OCI-LY7 (cell line): ENCODE data around the gene AOC3. TPM values are rescaled to one million over a fixed set of nuclear protein-coding genes. Genes with fewer than 3 reads are reported as not detected.

Source experiments
- BruUV-seq: library from RNA; stranded (reverse); fragments of 400-500 nt; replicated peaks from 2 replicates; lab custom pipeline; 2021; lab: Mats Ljungman, UMichigan
- CTCF ChIA-PET: fragments of 300-600 bp; sonication (Branson Sonifier 250); formaldehyde crosslinking; loops from one replicate; lab custom pipeline; 2022; ENCODE audit warnings: antibody characterized with exemption; ENCODE audit not compliant: unreplicated experiment; lab: Charles Lee
- POLR2A ChIA-PET: fragments of 300-600 bp; sonication (Branson Sonifier 250); formaldehyde crosslinking; loops from one replicate; lab custom pipeline; 2022; ENCODE audit warnings: antibody characterized with exemption; lab: Charles Lee
- DNase-seq: peaks from one replicate; pipeline ENCODE4 v3.0.0-alpha.2; 2015; ENCODE audit warnings: low spot score
- H2AFZ ChIP-seq: fragments of 200-600 bp; sonication (generic), shearing (Covaris generic); 2 replicates; pipeline ENCODE4 v1.6.1; 2014; ENCODE audit warnings: mild to moderate bottlenecking, antibody characterized with exemption, low read length, moderate library complexity
- H3K27ac ChIP-seq: fragments of 200-600 bp; sonication (generic); 2 replicates; pipeline ENCODE4 v1.5.1; 2014; ENCODE audit warnings: mixed run types, low read depth, mild to moderate bottlenecking, moderate library complexity, low read length, inconsistent platforms; ENCODE audit not compliant: poor library complexity, severe bottlenecking
- H3K36me3 ChIP-seq: fragments of 200-600 bp; sonication (generic); 2 replicates; pipeline ENCODE4 v1.6.1; 2014; ENCODE audit warnings: mild to moderate bottlenecking, antibody characterized with exemption, low read length, moderate library complexity, mixed read lengths; ENCODE audit not compliant: insufficient read depth
- H3K4me1 ChIP-seq: fragments of 200-600 bp; sonication (generic); 2 replicates; pipeline ENCODE4 v1.5.1; 2014; ENCODE audit warnings: mild to moderate bottlenecking, low read length; ENCODE audit not compliant: insufficient read depth, poor library complexity, severe bottlenecking
- H3K4me2 ChIP-seq: fragments of 200-600 bp; sonication (generic); 2 replicates; pipeline ENCODE4 v1.6.1; 2014; ENCODE audit warnings: mild to moderate bottlenecking, low read length
- H3K4me3 ChIP-seq: fragments of 200-600 bp; sonication (generic); 2 replicates; pipeline ENCODE4 v1.5.1; 2014; ENCODE audit warnings: mild to moderate bottlenecking, low read depth, low read length; ENCODE audit not compliant: poor library complexity, severe bottlenecking
- H3K79me2 ChIP-seq: fragments of 200-600 bp; sonication (generic); 2 replicates; pipeline ENCODE4 v1.6.1; 2016; ENCODE audit warnings: low read depth, mild to moderate bottlenecking, low read length, moderate library complexity, mixed read lengths; ENCODE audit not compliant: insufficient read depth
- H3K9me2 ChIP-seq: fragments of 200-600 bp; sonication (generic); 2 replicates; pipeline ENCODE4 v1.6.1; 2016; ENCODE audit warnings: mild to moderate bottlenecking, low read length, mixed read lengths; ENCODE audit not compliant: insufficient read depth
- H3K9me3 ChIP-seq: fragments of 200-600 bp; sonication (generic); 2 replicates; pipeline ENCODE4 v1.6.1; 2014; ENCODE audit warnings: mild to moderate bottlenecking, mixed run types, low read length, mixed read lengths
- H4K20me1 ChIP-seq: fragments of 200-600 bp; sonication (generic); 2 replicates; pipeline ENCODE4 v1.6.1; 2014; ENCODE audit warnings: mild to moderate bottlenecking, antibody characterized with exemption, low read length, moderate library complexity, mixed read lengths; ENCODE audit not compliant: insufficient read depth
- CTCF ChIP-seq: fragments of 200-600 bp; sonication (generic); conservative IDR thresholded peaks from 2 replicates; pipeline ENCODE4 v1.5.1; 2014; ENCODE audit warnings: mild to moderate bottlenecking, antibody characterized with exemption, low read length, moderate library complexity, mixed read lengths
- EZH2phosphoT487 ChIP-seq: fragments of 200-600 bp; sonication (generic); IDR thresholded peaks from 2 replicates; pipeline ENCODE4 v1.6.1; 2018; ENCODE audit warnings: low read depth, borderline replicate concordance, mild to moderate bottlenecking, mixed run types, antibody characterized with exemption, low read length, moderate library complexity, mixed read lengths
- intact Hi-C: fragments of 100-400 bp; cut with micrococcal nuclease; formaldehyde crosslinking; loops from one replicate; pipeline ENCODE4 v1.10.0; 2022; ENCODE audit not compliant: unreplicated experiment
- microRNA-seq: library from miRNA; unstranded; fragments of <30 nt; microRNA quantifications from one replicate; pipeline ENCODE4 v1.2.0, GENCODE V29; 2022; ENCODE audit warnings: borderline replicate concordance
- small RNA-seq: library from RNA; depleted of rRNA; stranded (forward); fragments of <200 nt; gene quantifications from one replicate; pipeline ENCODE3, GENCODE V24; 2014
- total RNA-seq, 2 experiments: library from RNA; depleted of rRNA in 1 of 2; stranded (reverse); fragments of >200 nt in 1 of 2; shearing (Covaris generic) in 1 of 2; gene quantifications; 2 replicates each; pipeline ENCODE4 v1.2.3, GENCODE V29; 2014 to 2022

The AOC3 gene
- total RNA-seq, 2 experiments from 2014 or later = 0.73 to 2.5 TPM

GRCh38 chr17:42906772-42907446, 55.9 kb downstream of the AOC3 start:
- H3K36me3 ChIP-seq = no peaks in the 10 kb centered on the region
- H2AFZ ChIP-seq = peak overlapping the region; percentile 94; the same call in 1 of the 2 replicates
- H4K20me1 ChIP-seq = no peaks in the 10 kb centered on the region
- H3K4me2 ChIP-seq = peak overlapping the region; percentile 57
- peaks cover 47% of the 10 kb centered on the region for H3K4me1 ChIP-seq
- H3K9me2 ChIP-seq = no peaks in the 10 kb centered on the region
- intact Hi-C loops = loop anchor here (5.0 kb wide), 1 partner anchor 75 kb away; the partner anchor contains the start of gene PSME3
- BruUV-seq = no TSS peak
- no peak for DNase-seq
- TF ChIP-seq EZH2phosphoT487 (no peak), CTCF (no peak)
- ChIA-PET CTCF (no interaction called here), POLR2A (interaction anchor here (0.9 kb wide), 1 partner anchor 586 kb away, joined by 4 read pairs; no protein-coding TSS in a partner anchor)
- H3K9me3 ChIP-seq = no peaks in the 10 kb centered on the region
- H3K79me2 ChIP-seq = no peaks in the 10 kb centered on the region
- H3K4me3 ChIP-seq = no peak overlapping the region
- peak overlapping the region; percentile 77 for H3K27ac ChIP-seq

Small RNA genes within 50 kb of the gene (microRNA-seq; reads per million reads assigned to microRNA genes)
- gene MIR6781 = 2.3 reads per million

Small RNA genes within 50 kb of the gene (small RNA-seq; reads per million reads assigned to genes)
- gene MIR6781 (not detected), gene RNU6-287P (not detected)

Other genes starting within 250 kb of the AOC3 start
- 33.5 and 34.1 TPM in 2 replicates for gene RETREG3, start 241.8 kb upstream of the AOC3 start, total RNA-seq (2014; rRNA removed; shearing (Covaris generic))
- 50.5 and 54.5 TPM in 2 replicates for gene RETREG3, start 241.8 kb upstream of the AOC3 start, total RNA-seq (2022)
- gene TUBG1, start 241.5 kb upstream of the AOC3 start, total RNA-seq (2014; rRNA removed; shearing (Covaris generic)) = 93.7 and 113 TPM in 2 replicates
- 112 and 114 TPM in 2 replicates for gene TUBG1, start 241.5 kb upstream of the AOC3 start, total RNA-seq (2022)
- 5.5 and 10.4 TPM in 2 replicates for gene TUBG2, start 191.9 kb upstream of the AOC3 start, total RNA-seq (2014; rRNA removed; shearing (Covaris generic))
- 22.5 and 23.4 TPM in 2 replicates for gene TUBG2, start 191.9 kb upstream of the AOC3 start, total RNA-seq (2022)
- gene PLEKHH3, start 174.2 kb upstream of the AOC3 start, total RNA-seq (2014; rRNA removed; shearing (Covaris generic)) = 17.0 and 24.4 TPM in 2 replicates
- 42.9 and 47.5 TPM in 2 replicates for gene PLEKHH3, start 174.2 kb upstream of the AOC3 start, total RNA-seq (2022)
- gene CCR10, start 169.4 kb upstream of the AOC3 start, total RNA-seq (2014; rRNA removed; shearing (Covaris generic)) = 0.82 and 1.0 TPM in 2 replicates
- 2.0 and 3.3 TPM in 2 replicates for gene CCR10, start 169.4 kb upstream of the AOC3 start, total RNA-seq (2022)
- 0.95 and 1.0 TPM in 2 replicates for gene CNTNAP1, start 168.7 kb upstream of the AOC3 start, total RNA-seq (2014; rRNA removed; shearing (Covaris generic))
- 6.8 TPM in 2 replicates for gene CNTNAP1, start 168.7 kb upstream of the AOC3 start, total RNA-seq (2022)
- gene EZH1, start 106.2 kb upstream of the AOC3 start, total RNA-seq (2014; rRNA removed; shearing (Covaris generic)) = 56.6 and 57.1 TPM in 2 replicates
- 62.4 and 84.4 TPM in 2 replicates for gene EZH1, start 106.2 kb upstream of the AOC3 start, total RNA-seq (2022)
- gene RAMP2, start 90.0 kb upstream of the AOC3 start, total RNA-seq (2014; rRNA removed; shearing (Covaris generic)) = not detected in 2 replicates
- not detected in 2 replicates for gene RAMP2, start 90.0 kb upstream of the AOC3 start, total RNA-seq (2022)
- gene VPS25, start 77.8 kb upstream of the AOC3 start, total RNA-seq (2014; rRNA removed; shearing (Covaris generic)) = 70.7 and 78.4 TPM in 2 replicates
- gene VPS25, start 77.8 kb upstream of the AOC3 start, total RNA-seq (2022) = 83.9 and 84.1 TPM in 2 replicates
- gene WNK4, start 70.6 kb upstream of the AOC3 start, total RNA-seq (2014; rRNA removed; shearing (Covaris generic)) = 1.2 and 2.4 TPM in 2 replicates
- gene WNK4, start 70.6 kb upstream of the AOC3 start, total RNA-seq (2022) = 8.3 and 10.9 TPM in 2 replicates
- 36.6 and 38.2 TPM in 2 replicates for gene COA3, start 52.5 kb upstream of the AOC3 start, total RNA-seq (2014; rRNA removed; shearing (Covaris generic))
- 32.1 and 34.9 TPM in 2 replicates for gene COA3, start 52.5 kb upstream of the AOC3 start, total RNA-seq (2022)
- gene CNTD1, start 52.3 kb upstream of the AOC3 start, total RNA-seq (2014; rRNA removed; shearing (Covaris generic)) = 0.06 TPM in 1 of 2 replicates, not detected in the other
- not detected in 2 replicates for gene CNTD1, start 52.3 kb upstream of the AOC3 start, total RNA-seq (2022)
- gene BECN1, start 26.9 kb upstream of the AOC3 start, total RNA-seq (2014; rRNA removed; shearing (Covaris generic)) = 75.7 and 103 TPM in 2 replicates
- gene BECN1, start 26.9 kb upstream of the AOC3 start, total RNA-seq (2022) = 73.2 and 78.8 TPM in 2 replicates
- 80.3 and 81.9 TPM in 2 replicates for gene PSME3, start 17.8 kb upstream of the AOC3 start, total RNA-seq (2014; rRNA removed; shearing (Covaris generic))
- gene PSME3, start 17.8 kb upstream of the AOC3 start, total RNA-seq (2022) = 122 and 167 TPM in 2 replicates
- gene AOC2, start 6.6 kb upstream of the AOC3 start, total RNA-seq (2014; rRNA removed; shearing (Covaris generic)) = 2.0 and 3.3 TPM in 2 replicates
- gene AOC2, start 6.6 kb upstream of the AOC3 start, total RNA-seq (2022) = 5.0 and 5.4 TPM in 2 replicates
- 0.85 and 1.1 TPM in 2 replicates for gene G6PC1, start 49.6 kb downstream of the AOC3 start, total RNA-seq (2014; rRNA removed; shearing (Covaris generic))
- gene G6PC1, start 49.6 kb downstream of the AOC3 start, total RNA-seq (2022) = 1.9 and 2.6 TPM in 2 replicates
- 24.0 and 26.9 TPM in 2 replicates for gene AARSD1, start 113.3 kb downstream of the AOC3 start, total RNA-seq (2014; rRNA removed; shearing (Covaris generic))
- 31.0 and 31.7 TPM in 2 replicates for gene AARSD1, start 113.3 kb downstream of the AOC3 start, total RNA-seq (2022)
- 0.13 TPM in 1 of 2 replicates, not detected in the other for gene PTGES3L, start 128.9 kb downstream of the AOC3 start, total RNA-seq (2014; rRNA removed; shearing (Covaris generic))
- 0.68 and 2.1 TPM in 2 replicates for gene PTGES3L, start 128.9 kb downstream of the AOC3 start, total RNA-seq (2022)
- 11.1 and 12.1 TPM in 2 replicates for gene RUNDC1, start 129.4 kb downstream of the AOC3 start, total RNA-seq (2014; rRNA removed; shearing (Covaris generic))
- gene RUNDC1, start 129.4 kb downstream of the AOC3 start, total RNA-seq (2022) = 18.6 and 22.5 TPM in 2 replicates
- 1,550 and 2,299 TPM in 2 replicates for gene RPL27, start 147.2 kb downstream of the AOC3 start, total RNA-seq (2014; rRNA removed; shearing (Covaris generic))
- 1,241 and 1,313 TPM in 2 replicates for gene RPL27, start 147.2 kb downstream of the AOC3 start, total RNA-seq (2022)
- gene IFI35, start 155.6 kb downstream of the AOC3 start, total RNA-seq (2014; rRNA removed; shearing (Covaris generic)) = 3.8 and 6.3 TPM in 2 replicates
- 8.6 and 10.6 TPM in 2 replicates for gene IFI35, start 155.6 kb downstream of the AOC3 start, total RNA-seq (2022)
- gene VAT1, start 171.2 kb downstream of the AOC3 start, total RNA-seq (2014; rRNA removed; shearing (Covaris generic)) = 26.2 and 33.1 TPM in 2 replicates
- gene VAT1, start 171.2 kb downstream of the AOC3 start, total RNA-seq (2022) = 51.3 and 65.3 TPM in 2 replicates
- not detected in 2 replicates for gene RND2, start 174.0 kb downstream of the AOC3 start, total RNA-seq (2014; rRNA removed; shearing (Covaris generic))
- gene RND2, start 174.0 kb downstream of the AOC3 start, total RNA-seq (2022) = 0.30 TPM in 1 of 2 replicates, not detected in the other